GM21619 (cell line): ENCODE results near the gene PAQR8.
"Not testable (repeated sequence)": the region's sequence is repeated elsewhere in the genome, so short reads cannot be mapped to it uniquely, and the experiment has no call there.

Experiments used
- ATAC-seq: cut with Tn5 transposase; IDR thresholded peaks from one replicate; pipeline ENCODE4 v1.9.1; 2021; ENCODE audit not compliant: unreplicated experiment

Gene PAQR8

DNA sequence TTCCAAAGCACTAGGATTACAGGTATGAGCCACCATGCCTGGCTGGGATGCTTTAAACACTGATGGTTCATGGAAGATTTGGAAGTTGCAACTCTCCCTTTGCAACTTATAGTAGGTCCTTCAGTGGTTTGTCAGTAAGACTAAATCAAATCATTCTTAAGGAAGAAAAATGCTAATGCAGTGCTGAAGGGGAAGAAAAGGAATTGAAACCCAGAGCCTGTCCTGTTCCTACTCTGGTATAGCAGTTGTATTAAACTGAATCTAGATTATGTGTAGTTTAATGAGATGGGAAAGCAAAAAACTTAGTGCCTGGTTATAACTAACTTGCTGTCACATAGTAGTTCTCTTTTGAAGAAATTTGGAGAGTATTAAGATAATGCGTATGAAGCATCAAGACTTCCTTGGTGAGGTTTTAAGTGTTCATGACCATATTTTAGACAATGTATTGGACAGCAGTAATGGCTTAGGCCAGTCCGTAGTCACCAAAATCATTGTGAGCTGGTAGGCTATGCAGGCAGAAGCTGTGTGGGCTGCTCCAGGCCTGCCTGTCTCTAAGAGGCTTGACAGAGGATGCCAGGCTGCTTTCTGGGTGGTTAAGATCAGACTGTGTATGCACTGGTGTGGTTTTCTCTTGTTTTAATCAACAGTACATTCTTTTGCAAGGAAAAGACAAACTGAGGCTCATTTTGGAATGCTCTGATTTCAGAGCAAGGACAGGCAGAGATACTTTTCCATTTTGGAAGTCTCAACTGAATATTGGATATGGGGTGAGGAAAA, 14.0 kb downstream of the PAQR8 start:
- no peak for ATAC-seq

DNA sequence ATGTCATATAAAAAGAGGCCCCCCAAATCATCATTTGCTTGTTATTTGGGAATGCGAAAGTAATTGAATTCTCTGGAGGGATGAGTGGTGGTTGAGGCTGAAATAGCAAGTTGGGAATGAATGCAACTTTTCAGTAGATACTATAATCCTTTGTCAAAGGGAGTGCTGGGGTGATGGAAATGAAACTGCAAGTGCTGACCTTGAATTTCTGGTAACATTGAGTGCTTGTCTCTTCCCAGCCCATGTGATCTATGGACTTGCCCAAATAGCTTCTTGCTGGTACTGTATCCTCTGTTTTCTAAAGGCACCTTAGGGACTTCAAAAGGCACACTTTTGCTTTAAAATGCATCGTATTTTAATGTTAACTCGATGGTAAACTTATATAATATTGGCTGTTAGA, 14.8 kb downstream of the PAQR8 start:
- ATAC-seq, result no peak

DNA sequence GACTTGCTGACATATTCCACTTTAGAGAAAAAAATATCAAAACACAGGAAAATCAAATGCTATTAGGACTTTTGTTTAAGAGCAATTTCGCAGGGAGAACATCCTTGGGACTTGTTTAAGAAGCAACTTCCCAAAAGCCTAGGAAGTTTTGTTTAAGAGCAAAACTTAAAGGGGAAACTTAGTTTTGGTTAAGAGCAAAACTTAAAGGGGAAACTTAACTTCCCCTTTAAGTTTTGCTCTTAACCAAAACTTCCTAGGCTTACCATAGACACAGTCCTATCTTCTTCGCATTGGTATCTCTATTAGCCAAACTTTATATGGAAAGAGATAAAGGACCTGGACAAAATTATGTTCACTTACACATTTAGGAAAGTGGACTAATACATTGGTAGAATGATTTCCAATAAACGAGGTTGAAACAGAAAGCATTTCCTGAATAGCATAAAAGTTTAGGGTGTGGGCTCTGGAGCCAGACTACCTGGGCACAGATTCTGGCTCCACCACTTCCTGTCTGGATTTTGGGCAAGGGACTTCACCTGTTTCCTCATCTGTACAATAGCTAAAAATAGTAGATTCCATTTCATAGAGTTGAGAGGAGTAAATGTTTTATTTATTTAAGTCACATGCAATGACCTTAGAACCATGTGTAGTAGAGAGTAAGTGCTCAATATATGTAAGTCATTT, 15.7 kb downstream of the PAQR8 start:
- ATAC-seq, result peak; percentile 52

DNA sequence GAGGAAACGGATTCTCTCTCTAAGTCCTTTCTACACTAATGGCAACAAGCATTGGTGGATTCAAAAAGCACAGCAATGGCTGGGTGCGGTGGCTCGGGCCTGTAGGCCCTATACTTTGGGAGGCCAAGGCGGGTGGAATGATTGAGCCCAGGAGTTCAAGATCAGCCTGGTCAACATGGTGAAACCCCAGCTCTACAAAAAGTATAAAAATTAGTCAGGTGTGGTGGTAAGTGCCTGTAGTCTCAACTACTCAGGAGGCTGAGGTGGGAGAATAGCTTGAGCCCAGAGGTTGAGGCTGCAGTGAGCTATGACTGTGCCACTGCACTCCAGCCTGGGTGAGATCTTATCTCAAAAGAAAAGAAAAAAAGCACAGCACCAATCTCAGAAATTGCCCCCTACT, 19.3 kb downstream of the PAQR8 start:
- no peak for ATAC-seq

DNA sequence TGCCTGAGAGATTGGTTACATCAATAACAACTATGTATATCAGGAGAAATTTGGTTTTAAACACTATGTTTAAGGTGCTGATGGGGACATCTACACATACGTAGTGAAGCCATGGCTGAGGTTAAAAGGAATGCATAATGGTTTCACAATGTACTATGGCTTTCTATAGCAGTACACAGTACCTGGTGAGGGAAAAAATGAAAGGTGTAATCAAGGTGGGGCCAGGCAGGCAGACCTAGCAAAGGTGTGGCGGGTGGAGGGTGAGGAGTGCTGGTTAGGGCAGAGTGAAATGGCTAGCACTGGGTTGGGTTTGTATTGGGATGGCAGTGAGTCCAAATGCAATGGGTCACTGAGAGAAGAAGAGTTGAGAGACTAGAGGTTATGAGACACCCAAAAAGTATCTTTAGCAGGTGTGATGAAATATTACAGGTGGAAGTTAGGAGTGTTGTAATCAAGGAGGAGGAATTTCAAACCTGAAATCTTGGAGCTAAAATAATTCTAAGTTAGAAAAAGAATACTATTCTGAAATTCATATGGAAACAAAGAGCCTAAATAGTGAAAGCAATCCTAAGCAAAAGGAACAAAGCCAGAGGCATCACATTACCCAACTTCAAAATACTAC, 22.3 kb downstream of the PAQR8 start:
- ATAC-seq, result no peak

DNA sequence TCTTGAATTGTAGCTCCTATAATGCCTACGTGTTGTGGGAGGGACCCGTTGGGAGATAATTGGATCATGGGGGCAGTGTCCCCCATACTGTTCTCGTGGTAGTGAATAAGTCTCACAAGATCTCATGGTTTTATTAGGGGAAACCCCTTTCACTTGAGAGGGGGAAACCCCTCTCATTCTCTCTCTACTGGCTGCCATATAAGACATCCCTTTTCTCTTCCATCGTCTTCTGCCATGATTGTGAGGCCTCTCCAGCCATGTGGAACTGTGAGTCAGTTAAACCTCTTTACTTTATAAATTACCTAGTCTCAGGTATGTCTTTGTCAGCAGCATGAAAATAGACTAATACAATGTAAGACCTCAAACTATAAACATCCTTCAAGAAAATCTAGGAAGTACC, 23.1 kb downstream of the PAQR8 start:
- no peak for ATAC-seq

DNA sequence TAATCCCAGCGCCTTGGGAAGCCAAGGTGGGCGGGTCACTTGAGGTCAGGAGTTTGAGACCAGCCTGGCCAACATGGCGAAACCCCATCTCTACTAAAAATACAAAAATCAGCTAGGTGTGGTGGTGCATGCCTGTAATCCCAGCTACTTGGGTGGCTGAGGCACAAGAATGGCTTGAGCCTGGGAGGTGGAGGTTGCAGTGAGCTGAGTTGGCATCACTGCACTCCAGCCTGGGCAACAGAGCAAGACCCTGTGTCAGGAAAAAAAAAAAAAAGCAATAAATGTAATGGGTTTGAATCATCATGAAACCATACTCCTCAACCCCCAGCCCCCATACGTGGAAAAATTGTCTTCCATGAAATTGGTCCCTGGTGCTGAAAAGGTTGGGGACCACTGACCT, 26.2 kb downstream of the PAQR8 start:
- ATAC-seq, result not testable (repeated sequence)

DNA sequence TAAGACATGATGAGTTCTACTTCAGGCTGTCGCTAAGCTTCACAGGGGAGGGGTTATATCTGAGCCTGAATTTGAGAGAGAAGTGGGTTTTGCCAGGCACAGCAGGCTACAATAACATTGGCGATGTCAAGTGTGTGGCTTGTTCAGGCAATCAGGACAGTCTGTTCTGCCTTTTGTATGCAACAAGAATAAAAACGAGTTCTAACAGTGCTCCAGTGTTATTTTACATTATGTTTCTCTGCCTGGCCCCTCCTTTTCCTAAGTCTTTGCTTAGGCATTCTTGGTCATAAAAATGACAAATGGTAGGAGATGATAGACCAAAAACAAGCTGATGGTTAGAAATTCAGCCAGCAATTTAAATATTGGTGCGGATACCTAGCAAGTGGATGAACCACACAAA, 26.8 kb downstream of the PAQR8 start:
- no peak for ATAC-seq

DNA sequence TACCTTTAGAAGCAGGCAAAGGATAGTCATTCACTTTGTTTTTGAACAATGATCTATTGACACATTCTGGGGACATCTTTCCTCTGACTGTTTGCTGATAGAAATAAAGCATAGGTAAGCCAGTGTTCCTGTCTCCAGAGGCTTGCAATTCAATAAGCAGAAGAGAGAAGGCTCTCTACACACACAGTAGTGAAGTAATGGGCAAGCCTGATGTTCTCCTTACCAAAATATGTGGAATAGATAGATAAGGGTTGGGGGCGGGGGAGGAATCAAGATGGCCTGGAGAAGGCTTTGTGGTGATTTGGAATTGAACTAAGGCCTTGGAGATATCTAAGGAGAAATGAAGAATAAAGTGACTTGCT, 27.3 kb downstream of the PAQR8 start:
- no peak for ATAC-seq

DNA sequence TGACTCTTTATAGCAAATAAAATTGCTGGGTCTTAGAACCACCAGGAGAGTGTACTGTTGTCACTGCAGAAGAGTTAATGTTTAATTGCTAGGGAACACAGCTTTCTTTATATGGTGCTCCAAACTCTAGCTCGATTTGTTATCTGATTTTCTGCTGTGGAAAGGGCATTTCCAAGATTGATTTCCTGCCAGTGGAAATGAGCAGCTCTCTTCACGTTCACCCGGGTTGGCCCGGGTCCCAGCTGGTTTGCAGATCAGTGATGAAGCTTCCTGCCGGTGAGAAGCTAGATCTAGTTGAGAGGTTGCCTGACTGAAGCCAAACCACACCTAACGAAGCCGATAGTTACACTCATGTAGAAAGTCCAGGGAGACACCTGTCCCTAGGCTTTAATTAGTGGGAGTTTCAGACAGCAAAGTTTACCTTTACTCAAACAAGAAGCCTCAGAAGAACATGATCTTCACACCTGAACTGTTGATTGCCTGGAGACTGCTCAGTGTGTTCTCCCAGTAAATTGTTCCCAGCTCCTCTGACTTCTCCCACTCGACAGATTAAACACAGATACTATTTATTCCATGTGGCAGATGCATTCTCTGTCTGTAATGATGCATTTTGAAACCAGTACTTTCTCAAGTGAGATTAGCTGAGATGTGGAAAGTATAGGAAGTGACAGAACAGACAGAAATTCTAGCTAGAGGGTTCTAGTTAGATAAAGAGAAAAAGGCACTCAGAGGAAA, 27.8 kb downstream of the PAQR8 start:
- peak; percentile 59 for ATAC-seq

DNA sequence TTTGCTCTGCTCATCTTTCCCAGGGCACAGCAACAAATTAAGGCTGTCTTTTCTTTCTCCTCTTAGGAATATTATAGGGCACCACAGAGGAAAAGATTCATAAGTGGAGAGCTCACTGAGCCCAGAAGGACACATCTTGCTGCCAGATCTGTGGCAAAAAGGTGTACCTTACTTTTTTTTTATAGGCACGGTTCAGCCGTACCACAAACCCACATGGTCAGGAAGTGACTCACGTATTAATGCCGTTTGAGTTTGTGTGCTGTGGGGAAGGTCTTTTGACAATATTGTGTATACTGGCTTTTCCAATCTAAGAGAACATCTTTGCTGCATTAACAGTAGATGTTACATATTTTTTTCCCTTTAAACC, 28.4 kb downstream of the PAQR8 start:
- peak; percentile 43 for ATAC-seq

DNA sequence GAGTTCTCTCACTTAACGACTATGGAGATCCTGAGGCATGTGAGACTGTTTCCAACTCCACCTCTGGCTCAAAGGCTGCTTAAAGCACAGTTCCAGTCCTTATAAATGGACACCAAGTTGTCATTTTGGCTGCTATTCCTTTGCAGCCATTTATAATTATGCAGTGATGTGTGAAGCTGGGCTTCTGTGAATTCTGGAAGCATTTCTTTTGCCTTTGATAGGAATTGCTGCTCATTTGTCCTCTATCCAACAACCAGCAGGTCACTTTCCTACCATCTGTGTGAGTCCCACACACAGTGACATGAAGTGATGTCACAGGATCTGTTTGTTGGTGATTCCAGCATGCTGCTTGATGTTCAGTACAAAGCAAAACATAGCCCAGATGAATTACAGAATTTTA, 29.6 kb downstream of the PAQR8 start:
- no peak for ATAC-seq

DNA sequence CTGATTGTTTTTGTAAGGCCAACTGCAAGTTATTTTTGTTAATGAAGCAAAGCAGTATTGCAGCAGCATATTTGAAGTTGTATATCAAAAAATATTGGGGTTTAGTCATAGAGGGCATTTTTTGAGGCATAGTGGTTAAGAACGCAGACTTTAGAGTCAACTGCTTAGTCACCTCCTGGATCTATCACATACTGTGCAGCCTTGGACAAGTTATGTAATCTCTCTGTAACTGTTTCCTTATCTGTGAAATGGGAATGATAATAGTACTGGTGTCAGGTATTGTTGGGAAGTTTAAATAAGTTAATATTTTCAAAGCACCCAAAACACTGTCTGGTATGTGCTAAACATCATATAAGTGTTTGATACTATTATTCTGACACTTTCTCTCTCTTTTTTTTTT, 31.0 kb downstream of the PAQR8 start:
- ATAC-seq, result no peak

DNA sequence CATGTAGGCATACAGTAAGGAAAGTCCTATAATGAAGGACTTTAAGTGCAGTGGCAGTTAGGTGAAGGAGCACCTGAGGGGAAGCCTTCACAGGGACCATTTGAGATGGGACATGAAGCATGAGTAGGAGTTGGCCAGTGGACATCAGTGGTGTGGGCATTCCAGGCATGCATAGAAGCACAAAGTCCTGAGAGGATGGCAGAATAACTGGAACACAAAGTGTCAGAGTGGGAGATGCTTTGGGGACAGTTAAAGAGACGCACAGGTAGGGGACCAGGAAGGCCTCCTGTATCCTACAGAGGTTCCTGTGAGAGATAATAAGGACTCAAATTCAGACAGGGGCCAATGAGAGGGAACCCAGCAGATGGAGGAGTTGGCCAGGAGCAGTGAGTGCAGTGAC, 31.8 kb downstream of the PAQR8 start:
- ATAC-seq, result no peak

DNA sequence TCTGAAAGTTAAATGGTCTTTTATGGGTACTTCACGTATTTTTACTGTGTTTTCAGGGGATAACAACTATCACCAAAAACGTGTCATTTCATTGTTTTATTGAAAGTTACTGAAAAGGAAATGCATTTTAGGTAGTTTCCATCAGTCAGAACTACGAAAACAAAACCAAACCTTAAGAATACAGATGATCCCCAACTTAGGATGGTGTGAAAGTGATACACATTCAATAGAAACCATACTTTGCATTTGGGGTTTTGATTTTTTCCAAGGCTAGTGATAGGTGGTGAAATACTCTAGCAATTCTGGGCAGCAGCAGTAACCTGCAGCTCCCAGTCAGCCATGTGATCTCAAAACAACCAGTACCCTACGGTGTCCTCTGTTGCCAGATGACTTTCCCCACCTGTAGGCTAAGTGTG, 32.3 kb downstream of the PAQR8 start:
- ATAC-seq, result peak; percentile 52

DNA sequence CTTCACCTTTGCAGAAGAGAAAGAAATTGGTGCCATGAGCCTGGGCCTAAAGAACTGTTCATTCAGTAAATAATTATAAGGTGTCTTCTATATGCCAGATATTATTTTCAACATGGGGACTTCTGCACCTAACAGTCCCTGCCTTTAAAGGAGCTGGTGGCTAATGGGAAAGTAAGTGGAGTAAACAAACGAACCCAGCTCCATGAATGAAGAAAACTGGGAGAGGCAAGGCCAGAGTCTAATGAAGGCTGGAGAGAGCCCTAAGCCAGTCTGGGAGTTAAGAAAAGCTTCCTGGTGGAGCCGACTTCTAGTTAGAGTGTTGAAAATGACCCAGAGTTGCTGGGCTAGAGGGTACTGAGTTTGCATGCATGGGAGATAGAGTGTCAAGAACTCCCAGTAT, 34.0 kb downstream of the PAQR8 start:
- no peak for ATAC-seq

DNA sequence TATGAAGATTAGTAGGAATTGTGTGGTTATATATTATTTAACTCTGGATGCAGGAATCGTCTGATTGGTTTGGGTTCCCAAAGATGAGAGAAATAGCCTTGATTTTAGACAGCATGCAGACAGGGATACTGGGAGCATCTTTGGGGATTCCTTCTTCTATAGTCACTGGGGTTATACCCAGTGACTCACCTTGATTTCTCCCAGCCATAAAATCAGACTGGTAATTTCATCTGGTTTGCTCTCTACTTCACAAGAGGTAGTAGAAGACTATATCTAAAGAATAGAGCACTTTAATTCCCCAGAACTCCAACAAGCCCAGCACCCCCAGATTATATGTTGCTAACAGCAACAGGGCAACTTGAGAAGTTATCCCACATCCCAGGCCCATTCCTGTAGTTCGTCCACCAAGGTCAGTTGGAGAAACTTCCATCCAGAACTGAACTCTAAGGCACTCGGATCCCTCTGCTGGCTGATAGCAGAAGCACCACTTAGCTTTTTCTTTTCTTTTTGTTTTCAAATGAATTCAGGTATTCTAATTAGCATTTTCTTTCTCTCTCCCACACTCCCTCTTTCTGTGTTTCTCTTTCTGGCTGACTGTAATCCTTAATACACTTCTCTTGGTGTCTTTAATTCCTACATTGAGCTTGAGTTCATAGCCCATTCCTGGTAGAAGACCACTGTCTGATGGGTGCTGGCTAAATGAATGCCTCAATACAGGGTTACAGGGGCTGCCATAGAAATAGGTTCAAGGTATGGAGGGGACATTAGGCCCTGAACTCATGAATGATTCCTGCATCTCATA, 37.8 kb downstream of the PAQR8 start:
- no peak for ATAC-seq

DNA sequence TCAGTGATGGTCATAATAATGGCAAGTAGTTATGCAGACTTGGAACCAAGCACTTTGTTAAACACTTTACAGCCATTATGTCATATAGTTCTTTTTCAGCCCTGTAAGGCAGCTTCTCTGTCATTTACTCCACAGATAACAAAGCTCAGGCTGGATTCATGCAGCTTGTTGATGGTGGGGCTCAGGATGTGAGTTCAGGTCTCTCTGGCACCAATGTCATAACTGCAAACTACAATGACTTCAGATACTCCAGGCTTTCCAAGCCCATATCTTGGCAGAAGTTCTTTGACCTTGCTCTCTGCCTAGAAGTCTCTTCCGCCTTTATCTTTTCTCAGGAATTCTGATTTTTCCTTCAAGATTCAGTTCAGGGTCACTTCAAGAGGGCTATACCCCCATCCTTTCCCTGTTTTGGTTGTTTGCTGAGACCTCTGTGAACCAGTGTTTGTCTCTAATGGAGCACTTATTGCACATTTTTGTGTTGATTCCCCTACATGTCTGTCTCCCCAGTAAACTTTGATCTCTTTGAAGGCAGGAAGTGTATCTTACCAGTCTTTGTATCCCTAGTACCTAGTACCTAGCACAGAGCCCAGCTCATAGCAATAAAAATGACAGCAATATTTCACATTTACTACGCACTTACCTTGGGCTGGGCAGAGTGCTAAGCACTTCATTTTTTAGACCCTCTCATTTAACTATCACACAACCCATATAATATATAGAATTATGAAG, 38.5 kb downstream of the PAQR8 start:
- no peak for ATAC-seq

DNA sequence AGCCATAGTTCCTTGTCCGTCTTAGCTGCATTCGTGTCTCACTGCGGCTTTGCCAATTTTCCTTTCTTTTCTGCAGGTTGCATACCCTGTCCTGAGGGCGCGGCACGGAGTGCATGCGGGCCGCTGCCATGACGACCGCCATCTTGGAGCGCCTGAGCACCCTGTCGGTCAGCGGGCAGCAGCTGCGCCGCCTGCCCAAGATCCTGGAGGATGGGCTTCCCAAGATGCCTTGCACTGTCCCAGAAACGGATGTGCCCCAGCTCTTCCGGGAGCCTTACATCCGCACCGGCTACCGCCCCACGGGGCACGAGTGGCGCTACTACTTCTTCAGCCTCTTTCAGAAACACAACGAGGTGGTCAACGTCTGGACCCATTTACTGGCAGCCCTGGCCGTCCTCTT, 41.1 kb downstream of the PAQR8 start:
- no peak for ATAC-seq

DNA sequence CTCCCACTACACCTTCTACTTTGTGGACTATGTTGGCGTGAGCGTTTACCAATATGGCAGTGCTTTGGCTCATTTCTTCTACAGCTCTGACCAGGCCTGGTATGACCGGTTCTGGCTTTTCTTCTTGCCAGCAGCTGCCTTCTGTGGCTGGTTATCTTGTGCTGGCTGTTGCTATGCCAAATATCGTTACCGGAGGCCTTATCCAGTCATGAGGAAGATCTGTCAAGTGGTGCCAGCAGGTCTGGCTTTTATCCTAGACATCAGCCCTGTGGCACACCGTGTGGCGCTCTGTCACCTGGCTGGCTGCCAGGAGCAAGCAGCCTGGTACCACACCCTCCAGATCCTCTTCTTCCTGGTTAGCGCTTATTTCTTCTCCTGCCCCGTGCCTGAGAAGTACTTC, 41.7 kb downstream of the PAQR8 start:
- no peak for ATAC-seq
